Erythroblast (primary cell): Measurements from ENCODE around the gene ABCA1.

Source experiments
- DNase-seq, 2 experiments: peaks; one replicate each; lab custom pipeline; 2025; lab: John Stamatoyannopoulos, UW
- GATA1 ChIP-seq: IDR thresholded peaks from 2 replicates; pipeline ENCODE4 v1.6.1; 2011; ENCODE audit warnings: low read depth, mild to moderate bottlenecking, control low read depth, low read length, moderate library complexity
- POLR2A ChIP-seq: IDR thresholded peaks from 2 replicates; pipeline ENCODE4 v1.6.1; 2011; ENCODE audit warnings: mild to moderate bottlenecking, low read length

ABCA1 gene

DNA sequence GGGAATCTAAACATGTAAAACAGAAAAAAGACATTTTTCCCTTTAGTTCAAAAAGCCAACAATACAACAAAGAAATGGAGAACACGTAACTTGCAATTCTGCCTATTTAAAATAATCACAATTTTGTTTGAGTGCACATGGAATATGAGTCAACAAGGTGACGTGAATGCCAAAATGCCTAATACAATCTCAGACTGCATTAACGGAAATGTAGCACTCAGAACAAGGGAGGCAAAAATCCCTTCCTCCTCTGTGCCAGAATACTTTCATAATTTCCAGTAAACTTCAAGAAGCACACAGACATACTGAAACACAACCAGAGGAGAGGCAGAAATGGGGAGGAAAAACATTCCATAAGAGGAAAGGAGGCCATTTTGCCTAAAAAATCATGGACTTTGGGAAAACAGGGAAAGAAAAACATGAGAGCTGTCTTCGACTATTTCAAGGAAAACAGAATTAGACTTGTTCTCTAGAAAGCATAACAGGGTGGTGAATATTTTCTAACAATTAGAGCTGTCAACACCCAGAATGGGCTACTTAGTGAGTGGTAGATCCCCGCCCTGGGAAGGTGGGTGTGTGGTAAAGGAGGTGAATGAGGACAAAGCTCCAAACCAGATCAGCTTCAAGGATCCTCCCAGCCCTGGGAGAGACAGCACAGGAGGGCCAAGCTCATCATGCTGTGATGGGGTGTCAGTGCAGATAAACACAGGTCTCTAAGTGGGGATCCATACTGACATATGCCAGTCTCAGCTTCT lies 48.2 kb downstream of the ABCA1 start:
- no peak for DNase-seq
- TF ChIP-seq GATA1 (no peak), POLR2A (no peak)

DNA sequence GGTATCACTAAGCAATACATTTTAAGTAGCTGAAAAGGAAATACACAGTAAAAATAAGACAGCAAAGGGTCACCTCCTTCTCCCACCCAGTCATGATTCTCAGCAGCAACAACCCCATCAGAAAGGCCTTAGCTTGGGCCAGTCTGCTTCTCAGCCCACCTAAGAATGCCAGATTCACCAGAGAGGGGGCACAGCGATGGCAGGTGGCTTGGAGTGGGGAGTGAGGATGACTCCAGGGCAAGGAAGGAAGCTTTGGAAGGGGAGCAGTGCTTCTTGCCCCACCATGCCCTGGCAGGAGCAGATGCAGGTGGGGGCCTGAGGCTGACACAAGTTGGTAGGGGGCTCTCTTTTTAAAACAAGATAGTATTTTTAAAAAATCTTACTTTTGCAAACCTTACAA lies 51.4 kb downstream of the ABCA1 start:
- no peak for DNase-seq
- TF ChIP-seq POLR2A, result no peak
- no peak for TF ChIP-seq GATA1

DNA sequence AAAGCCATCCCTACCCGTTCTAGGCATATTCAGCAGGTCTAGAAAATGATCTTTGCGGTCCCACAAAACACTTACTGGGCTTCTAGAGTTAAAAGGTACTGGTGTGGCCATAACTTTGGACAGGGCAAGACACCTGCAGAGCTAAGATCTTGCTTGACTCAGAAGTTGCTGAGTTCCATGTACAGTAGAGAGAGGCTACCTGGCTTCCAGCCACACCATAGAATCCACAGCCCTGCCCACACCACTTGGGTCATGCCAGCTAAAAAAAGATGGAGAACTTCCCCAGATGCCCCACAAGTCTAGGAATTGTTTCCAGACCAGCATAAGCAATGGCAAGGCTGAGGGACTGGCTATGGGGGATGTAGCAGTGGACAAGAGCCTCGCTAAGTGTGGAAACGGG lies 52.1 kb downstream of the ABCA1 start:
- no peak for DNase-seq
- TF ChIP-seq POLR2A, result no peak
- no peak for TF ChIP-seq GATA1

DNA sequence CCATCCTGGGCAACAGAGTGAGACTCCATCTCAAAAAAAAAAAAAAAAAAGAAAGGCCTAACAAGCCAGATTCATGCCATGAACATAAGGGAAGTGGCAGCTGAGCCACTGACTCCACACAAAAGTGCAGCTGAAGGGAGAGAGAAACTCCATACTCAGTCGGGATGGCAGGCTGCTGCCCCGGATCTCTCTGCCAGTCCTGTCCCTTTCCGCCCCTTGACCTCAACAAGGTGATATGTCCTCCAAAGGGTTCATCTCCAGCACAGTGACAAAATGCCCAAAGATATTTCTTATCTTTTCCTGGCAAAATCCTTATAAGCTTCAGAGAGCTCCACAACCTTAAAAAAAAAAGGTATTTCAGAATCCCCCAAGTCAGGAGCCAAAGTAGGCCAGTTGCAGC lies 52.6 kb downstream of the ABCA1 start:
- DNase-seq, result no peak
- TF ChIP-seq GATA1 (no peak), POLR2A (no peak)

DNA sequence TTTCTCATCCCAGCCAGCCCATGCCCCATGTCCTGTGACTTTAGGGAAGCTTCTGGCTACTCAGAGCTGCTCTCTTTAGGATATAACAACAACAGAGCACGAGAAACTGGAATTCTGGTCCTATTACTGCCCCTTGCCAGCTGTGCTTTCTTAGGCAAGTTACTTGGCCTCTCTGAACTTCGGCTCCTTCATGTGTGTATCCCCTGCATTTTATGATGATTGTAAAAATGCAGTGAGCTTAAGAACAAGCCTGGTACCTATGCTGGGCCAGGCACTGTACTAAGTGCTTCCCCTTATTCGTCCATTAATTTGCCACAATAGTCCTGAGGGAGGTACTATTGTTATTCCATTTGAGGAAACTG lies 54.5 kb downstream of the ABCA1 start:
- TF ChIP-seq GATA1 (no peak), POLR2A (no peak)
- DNase-seq, result no peak

DNA sequence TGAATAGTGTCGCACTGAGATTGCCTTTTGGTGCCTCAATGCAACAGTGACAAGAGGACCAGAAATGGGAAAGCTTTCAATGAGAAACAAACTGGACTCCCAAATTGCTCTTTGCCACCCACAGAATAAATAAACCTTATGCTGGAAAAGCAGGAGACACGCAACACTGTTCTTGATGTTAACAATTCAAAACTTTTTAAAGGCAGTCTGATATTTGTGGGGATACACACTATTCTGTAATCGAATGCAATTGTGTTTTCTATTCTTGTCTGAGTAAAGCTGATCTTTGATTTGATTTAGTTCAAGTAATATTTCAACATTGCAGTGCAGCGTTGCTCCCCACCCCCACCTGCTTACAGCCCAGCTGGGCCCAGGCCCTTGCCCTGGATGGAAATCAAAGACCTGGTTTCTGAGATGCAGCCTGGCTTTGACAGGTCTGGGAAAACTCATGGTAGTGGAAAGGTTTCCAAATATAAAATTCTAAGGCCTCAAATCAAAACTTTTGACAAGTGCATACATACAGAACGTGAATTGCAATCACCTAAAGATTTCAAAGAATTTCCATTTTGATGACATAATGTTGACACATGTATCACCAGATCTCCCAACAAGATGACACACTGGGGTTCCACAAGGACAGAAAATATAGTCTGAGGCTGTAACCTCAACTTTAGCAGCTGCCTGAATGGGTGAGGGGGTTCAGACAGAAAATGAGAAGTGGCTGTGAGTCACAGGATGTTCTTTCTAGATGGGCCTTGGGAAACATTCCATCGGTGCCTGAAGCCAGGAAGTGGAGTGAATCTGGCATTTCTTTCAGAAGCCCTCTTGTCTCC lies 55.1 kb downstream of the ABCA1 start:
- TF ChIP-seq POLR2A (no peak), GATA1 (no peak)
- DNase-seq, result peak in 1 of 2 experiments; percentile 19

DNA sequence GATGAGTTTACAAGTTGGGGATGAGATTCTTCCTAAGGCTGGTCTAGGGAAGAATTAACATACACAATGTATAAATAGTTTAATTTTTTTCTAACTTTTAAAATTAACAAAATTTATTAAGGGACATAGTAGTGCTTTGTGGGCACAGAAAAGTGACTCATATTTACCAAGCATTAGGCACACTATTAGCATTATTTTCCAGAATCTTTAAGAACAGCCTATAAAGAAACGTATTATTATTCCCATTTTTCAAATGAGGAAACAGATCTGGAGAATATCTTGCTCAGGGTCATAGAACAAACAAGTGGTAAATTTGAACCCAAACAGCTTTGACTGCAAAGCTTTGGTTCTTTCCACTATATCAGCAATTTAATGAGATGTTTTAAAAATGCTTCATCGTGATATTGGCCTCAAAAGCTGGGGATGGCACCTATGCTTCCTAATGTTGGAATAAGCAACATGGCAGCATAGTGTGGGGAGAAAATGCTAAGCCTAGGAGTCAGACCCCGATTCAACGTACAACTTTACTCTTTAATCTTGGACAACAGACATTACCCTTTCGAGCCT lies 55.9 kb downstream of the ABCA1 start:
- no peak for DNase-seq
- TF ChIP-seq POLR2A (no peak), GATA1 (no peak)

DNA sequence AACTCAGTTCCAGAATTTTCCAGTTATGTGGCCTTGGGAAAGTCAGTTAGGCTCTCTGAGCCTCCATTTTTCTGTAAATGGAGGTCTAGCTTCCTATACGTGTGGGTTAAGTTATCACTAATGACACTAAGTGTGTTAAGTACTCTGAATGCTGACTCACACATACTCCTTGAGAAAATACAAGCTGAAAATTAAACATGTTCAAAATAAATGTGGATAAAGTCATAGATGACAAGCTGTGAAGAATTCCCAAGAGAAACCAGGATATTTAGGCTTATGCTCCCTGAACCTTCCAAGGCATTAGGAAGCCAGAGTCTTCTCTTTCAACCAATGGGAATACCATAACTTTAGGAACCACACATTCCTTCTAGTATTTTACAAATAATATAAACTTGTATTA lies 58.1 kb downstream of the ABCA1 start:
- no peak for DNase-seq
- TF ChIP-seq POLR2A, result no peak
- no peak for TF ChIP-seq GATA1

DNA sequence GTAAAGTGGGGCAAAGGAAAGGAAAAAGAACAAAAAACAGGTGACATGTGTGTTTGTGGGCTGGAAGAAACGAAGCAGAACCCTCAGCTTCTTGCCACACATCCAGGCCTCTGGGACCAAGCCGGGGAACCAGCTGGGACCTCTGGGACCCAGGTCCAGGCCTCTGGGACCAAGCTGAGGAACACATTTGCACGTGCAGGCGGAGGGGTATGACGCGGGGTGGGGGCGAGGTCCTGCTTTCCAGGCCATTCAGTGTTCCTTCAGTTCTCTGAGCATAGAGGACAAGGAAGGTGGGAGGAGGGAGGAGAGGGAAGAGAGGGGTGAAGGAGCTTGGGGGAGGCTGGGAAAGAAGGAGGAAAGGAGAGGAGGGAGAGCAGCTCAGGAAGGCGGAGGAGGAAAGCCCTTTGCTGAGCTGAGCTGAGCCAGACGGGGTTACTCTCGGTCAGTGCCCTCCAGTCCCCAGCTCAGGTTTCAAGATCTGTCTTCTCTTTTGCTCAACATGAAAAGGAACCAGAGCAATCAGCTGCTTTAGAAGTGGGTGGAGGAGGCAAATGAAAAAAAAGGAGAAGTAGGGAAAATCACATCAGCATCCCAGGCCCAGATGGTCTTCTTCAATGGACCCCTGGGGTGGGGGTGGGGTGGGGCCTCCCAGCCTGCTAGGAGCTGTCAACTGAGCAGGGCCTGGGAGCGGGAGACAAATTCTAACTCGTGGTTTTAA lies 59.1 kb downstream of the ABCA1 start:
- peak in 1 of 2 experiments; percentile 22 for DNase-seq
- TF ChIP-seq GATA1 (no peak), POLR2A (no peak)

DNA sequence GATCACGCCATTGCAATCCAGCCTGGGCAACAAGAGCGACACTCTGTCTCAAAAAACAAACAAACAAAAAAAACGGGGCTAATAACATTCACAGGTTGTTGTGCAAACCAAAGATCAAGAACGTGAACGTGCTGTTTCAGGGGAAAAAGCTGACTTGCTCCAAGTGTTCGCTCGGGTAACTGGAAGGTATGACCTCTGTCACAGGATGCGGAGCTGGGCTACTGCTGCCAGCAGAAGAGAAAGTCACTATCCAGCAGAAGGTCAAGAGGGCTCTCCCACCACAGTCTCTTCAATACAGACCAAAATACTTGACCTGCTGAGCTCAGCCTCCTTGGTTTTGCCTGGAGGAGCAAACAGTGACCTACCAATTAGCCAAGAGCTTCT lies 59.7 kb downstream of the ABCA1 start:
- DNase-seq, result no peak
- TF ChIP-seq POLR2A (no peak), GATA1 (no peak)

DNA sequence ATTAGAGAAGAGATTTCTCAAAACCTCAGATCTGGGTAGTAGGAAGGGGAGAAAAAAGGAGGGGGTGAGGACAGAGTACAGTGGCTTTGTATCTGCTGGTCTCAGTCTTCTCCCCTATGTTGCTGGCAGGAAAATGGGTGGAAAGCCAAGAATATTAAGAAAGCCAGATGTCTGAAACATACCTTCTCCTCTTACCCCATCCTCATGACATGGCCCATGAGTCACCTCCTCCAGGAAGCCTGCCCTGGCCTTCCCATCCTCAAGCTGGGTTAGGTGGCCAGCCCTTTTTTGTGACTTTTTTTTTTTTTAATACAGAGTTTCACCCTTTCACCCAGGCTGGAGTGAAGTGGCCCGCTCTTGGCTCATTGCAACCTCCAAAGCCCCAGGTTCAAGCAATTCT lies 61.8 kb downstream of the ABCA1 start:
- peak in 1 of 2 experiments; percentile 15 for DNase-seq
- TF ChIP-seq GATA1 (no peak), POLR2A (no peak)

DNA sequence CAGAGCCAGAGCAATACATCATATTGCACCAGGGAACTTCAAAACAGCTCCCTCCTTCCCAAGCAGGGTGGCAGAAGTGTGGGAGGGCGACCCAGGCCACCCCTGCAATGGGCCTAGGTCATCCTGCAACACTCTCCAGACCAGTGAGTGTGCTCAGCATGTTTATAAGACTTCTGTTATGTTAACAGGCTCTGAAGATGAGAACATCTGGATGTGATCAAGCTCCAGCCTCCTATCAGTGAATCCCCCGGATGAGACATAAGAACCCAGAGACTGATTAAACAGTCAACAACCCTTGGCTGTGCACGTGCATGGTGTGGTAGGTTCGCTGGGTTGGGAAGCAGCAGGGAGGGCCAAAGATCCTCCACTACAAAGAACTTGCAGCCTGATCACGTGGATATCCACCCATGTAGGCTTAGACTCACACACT lies 63.3 kb downstream of the ABCA1 start:
- no peak for TF ChIP-seq POLR2A
- no peak for TF ChIP-seq GATA1
- no peak for DNase-seq

DNA sequence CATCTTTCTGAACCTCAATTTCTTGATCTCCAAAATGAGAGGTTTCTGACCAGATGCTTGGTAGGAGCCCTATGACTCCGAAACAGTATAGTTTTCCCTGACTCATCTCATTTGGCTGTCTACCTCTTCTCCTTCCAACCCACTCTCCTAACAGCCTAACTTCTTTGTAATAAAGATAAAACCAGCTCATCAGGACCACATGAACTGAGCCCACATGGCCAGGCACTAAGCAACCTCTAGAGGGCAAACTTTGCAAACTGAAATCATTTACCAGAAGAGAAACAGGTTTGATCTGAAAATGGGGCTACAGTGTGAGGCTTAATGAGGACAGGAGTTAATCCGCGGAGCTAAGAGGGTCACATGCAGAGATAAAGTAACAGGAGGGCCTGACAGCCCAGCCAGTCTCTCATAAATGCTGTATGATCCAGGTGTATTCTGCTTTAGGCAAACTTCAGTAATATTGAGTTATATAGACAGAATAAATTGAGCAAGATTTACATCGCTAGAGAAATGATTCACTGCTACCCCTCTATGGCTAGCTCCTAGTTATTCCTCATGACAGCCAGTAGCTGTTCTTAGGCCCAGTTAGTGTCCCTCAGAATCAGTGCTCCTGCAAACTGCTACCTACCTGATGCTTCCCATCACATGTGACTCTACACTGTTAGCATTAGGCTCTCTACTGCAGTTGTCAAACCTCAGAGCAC lies 64.6 kb downstream of the ABCA1 start:
- TF ChIP-seq POLR2A (no peak), GATA1 (no peak)
- DNase-seq, result peak; percentile 76 to 83

DNA sequence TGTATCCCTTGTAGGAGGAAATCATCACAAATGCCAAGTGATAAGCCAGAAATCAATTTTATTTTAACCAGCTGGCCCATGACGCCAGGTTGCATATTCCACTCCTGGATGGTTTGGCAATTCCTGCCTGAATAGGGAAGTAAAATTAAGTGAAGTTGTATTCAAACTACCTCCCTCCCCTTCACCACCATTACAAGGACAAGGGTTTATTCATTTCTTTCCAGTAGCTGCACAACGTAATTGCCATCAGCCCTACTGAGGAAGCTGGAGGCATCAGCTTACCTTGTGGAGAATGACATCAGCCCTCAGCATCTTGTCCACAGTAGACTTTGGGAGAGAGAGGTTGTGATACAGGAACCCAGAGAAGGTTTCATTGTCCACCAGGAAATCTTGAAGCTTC lies 66.6 kb downstream of the ABCA1 start:
- DNase-seq, result no peak
- TF ChIP-seq GATA1 (no peak), POLR2A (no peak)
